ENCODE data around the gene ATL1.

Gene ATL1

GRCh38 chr14:50559990-50560930 lies at the start of gene ATL1:
ATL1 (plus strand) TSS chr14:50560145; CDS start chr14:50560266, 121 bp downstream.
- DNase-seq: peak; percentile 94

GRCh38 chr14:50510157-50510556 lies 49.8 kb upstream of the ATL1 start:
- no peak for DNase-seq

GRCh38 chr14:50512463-50512862 lies 47.5 kb upstream of the ATL1 start:
- DNase-seq: no peak

- no peak for DNase-seq
Measured at GRCh38 chr14:50516091-50516490, 43.9 kb upstream of the ATL1 start.

GRCh38 chr14:50520947-50521815 lies 38.8 kb upstream of the ATL1 start:
- no peak for DNase-seq

GRCh38 chr14:50521912-50522341 lies 38.0 kb upstream of the ATL1 start:
- no peak for DNase-seq

- no peak for DNase-seq
Measured at GRCh38 chr14:50523271-50524041, 36.5 kb upstream of the ATL1 start.

- no peak for DNase-seq
Measured at GRCh38 chr14:50524060-50524459, 35.9 kb upstream of the ATL1 start.

GRCh38 chr14:50524731-50525515 lies 35.0 kb upstream of the ATL1 start:
- DNase-seq: no peak

- DNase-seq: no peak
Measured at GRCh38 chr14:50528000-50528399, 31.9 kb upstream of the ATL1 start.

GRCh38 chr14:50529288-50530179 lies 30.4 kb upstream of the ATL1 start:
- no peak for DNase-seq

- no peak for DNase-seq
Measured at GRCh38 chr14:50530358-50530757, 29.6 kb upstream of the ATL1 start.

- peak; percentile 12 for DNase-seq
Measured at GRCh38 chr14:50530794-50531365, 29.1 kb upstream of the ATL1 start.

- DNase-seq: peak; percentile 90
Measured at GRCh38 chr14:50531595-50532501, 28.1 kb upstream of the ATL1 start.

GRCh38 chr14:50532502-50533240 lies 27.3 kb upstream of the ATL1 start, which contains the start of gene MAP4K5:
MAP4K5 (minus strand) TSS chr14:50532569; CDS start chr14:50532049, 520 bp downstream.
- DNase-seq: peak; percentile 95

- DNase-seq: no peak
Measured at GRCh38 chr14:50533241-50533705, 26.7 kb upstream of the ATL1 start.

- no peak for DNase-seq
Measured at GRCh38 chr14:50533806-50534205, 26.1 kb upstream of the ATL1 start.

GRCh38 chr14:50534416-50534815 lies 25.5 kb upstream of the ATL1 start:
- DNase-seq: no peak
